ENCODE results near the gene TTC7B.

DNA sequence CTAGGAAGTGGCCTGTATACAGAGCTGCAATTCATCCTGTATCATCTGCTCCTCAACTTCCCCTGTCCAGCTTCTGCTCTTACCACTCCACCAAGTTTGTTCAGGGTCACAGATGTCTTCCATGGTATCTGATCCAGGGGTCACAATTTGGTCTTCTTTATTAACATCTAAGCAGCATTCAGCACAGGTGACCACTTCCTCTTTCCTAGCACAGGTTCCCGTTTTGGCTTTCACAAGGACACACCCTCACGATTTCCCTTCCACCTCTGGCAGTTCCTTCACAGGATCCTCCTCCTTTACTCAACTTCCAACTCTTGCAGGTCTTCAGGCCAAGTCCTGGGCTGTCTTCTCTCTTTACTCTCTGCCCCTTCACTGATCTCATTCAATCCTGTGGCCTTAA is 93.6 kb downstream of the TTC7B start:
- TF ChIP-seq POLR2AphosphoS5 (IDR thresholded peaks at IDR 0.05; ENCODE audit: low read depth, low read length), result no peak
- TF ChIP-seq, protein P1, sequence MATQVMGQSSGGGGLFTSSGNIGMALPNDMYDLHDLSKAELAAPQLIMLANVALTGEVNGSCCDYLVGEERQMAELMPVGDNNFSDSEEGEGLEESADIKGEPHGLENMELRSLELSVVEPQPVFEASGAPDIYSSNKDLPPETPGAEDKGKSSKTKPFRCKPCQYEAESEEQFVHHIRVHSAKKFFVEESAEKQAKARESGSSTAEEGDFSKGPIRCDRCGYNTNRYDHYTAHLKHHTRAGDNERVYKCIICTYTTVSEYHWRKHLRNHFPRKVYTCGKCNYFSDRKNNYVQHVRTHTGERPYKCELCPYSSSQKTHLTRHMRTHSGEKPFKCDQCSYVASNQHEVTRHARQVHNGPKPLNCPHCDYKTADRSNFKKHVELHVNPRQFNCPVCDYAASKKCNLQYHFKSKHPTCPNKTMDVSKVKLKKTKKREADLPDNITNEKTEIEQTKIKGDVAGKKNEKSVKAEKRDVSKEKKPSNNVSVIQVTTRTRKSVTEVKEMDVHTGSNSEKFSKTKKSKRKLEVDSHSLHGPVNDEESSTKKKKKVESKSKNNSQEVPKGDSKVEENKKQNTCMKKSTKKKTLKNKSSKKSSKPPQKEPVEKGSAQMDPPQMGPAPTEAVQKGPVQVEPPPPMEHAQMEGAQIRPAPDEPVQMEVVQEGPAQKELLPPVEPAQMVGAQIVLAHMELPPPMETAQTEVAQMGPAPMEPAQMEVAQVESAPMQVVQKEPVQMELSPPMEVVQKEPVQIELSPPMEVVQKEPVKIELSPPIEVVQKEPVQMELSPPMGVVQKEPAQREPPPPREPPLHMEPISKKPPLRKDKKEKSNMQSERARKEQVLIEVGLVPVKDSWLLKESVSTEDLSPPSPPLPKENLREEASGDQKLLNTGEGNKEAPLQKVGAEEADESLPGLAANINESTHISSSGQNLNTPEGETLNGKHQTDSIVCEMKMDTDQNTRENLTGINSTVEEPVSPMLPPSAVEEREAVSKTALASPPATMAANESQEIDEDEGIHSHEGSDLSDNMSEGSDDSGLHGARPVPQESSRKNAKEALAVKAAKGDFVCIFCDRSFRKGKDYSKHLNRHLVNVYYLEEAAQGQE (IDR thresholded peaks at IDR 0.05; ENCODE audit: insufficient read depth in 1 of 2, low read depth in 2 of 2, low read length in 2 of 2), result no peak
